Brain microvascular endothelial cell (primary cell): ENCODE data around the gene MEI1.

Experiments
- DNase-seq: peaks from one replicate; pipeline ENCODE4 v3.0.0-alpha.2; 2020
- H3K27ac ChIP-seq: fragments of 250-450 bp; sonication (Bioruptor Pico); 2 replicates; pipeline ENCODE4 v1.5.1; 2020; ENCODE audit warnings: mild to moderate bottlenecking, moderate library complexity
- H3K27me3 ChIP-seq: fragments of 250-450 bp; sonication (Bioruptor Pico); replicated peaks from 2 replicates; pipeline ENCODE4 v1.5.1; 2020; ENCODE audit warnings: mild to moderate bottlenecking
- H3K36me3 ChIP-seq: fragments of 250-450 bp; sonication (Bioruptor Pico); replicated peaks from 2 replicates; pipeline ENCODE4 v1.5.1; 2020; ENCODE audit warnings: mild to moderate bottlenecking
- H3K4me3 ChIP-seq: 2 replicates; pipeline ENCODE4 v1.5.1; 2011; ENCODE audit warnings: low read depth, mild to moderate bottlenecking, control low read depth, low read length, moderate library complexity
- in situ Hi-C: cut with HindIII; loops from 2 replicates; pipeline ENCODE4 v1.10.0; 2017; ENCODE audit warnings: low sequenced_read_pairs, low pct_ligation_motif_present
- TF ChIP-seq, protein P1 (sequence below): IDR thresholded peaks from 2 replicates; pipeline ENCODE4 v1.5.1; 2011; ENCODE audit warnings: low read depth, mild to moderate bottlenecking, moderate library complexity, low read length, control low read depth, inconsistent platforms; ENCODE audit errors: missing control alignments

The MEI1 gene

DNA sequence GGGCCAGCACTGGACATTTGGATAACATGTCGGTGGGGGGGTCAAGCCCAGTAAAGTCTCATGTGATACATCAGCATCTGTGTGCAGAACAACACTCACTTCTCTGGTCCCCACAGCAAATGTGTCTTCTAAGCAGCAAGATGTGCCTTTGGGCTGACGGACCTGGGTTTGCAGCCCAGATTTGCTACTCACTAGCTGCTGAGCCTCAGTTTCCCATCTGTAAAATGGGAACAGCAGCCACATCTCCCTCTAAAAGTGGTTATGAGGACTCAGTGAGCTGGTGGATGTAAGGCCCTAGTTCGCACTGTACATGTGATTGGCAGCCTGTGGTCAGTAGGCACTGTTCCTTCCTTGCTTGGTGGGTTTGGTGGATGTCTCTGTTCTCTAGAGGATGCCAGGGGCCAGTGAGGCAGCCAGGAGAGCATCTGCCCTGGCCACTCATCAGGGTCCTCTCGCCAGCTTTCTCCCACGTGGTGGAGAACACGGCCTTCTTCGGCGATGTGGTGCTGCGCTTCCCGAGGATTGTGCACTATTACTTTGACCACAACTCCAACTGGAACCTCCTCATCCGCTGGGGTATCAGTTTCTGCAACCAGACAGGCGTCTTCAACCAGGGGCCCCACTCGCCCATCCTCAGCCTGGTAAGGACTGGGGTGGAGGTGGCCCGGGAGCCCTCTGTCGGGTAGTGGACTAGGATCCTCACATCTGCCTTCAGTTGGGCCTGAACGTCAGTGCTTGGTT, 113.7 kb downstream of the MEI1 start:
- DNase-seq = no peak
- Histone ChIP-seq H3K27ac (no peak overlapping the region), H3K36me3 (peaks cover 4% of the 10 kb centered on the region), H3K4me3 (no peak overlapping the region), H3K27me3 (no peaks in the 10 kb centered on the region)
- TF ChIP-seq, protein P1, sequence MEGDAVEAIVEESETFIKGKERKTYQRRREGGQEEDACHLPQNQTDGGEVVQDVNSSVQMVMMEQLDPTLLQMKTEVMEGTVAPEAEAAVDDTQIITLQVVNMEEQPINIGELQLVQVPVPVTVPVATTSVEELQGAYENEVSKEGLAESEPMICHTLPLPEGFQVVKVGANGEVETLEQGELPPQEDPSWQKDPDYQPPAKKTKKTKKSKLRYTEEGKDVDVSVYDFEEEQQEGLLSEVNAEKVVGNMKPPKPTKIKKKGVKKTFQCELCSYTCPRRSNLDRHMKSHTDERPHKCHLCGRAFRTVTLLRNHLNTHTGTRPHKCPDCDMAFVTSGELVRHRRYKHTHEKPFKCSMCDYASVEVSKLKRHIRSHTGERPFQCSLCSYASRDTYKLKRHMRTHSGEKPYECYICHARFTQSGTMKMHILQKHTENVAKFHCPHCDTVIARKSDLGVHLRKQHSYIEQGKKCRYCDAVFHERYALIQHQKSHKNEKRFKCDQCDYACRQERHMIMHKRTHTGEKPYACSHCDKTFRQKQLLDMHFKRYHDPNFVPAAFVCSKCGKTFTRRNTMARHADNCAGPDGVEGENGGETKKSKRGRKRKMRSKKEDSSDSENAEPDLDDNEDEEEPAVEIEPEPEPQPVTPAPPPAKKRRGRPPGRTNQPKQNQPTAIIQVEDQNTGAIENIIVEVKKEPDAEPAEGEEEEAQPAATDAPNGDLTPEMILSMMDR = no peak
- in situ Hi-C loops = no loop called here

DNA sequence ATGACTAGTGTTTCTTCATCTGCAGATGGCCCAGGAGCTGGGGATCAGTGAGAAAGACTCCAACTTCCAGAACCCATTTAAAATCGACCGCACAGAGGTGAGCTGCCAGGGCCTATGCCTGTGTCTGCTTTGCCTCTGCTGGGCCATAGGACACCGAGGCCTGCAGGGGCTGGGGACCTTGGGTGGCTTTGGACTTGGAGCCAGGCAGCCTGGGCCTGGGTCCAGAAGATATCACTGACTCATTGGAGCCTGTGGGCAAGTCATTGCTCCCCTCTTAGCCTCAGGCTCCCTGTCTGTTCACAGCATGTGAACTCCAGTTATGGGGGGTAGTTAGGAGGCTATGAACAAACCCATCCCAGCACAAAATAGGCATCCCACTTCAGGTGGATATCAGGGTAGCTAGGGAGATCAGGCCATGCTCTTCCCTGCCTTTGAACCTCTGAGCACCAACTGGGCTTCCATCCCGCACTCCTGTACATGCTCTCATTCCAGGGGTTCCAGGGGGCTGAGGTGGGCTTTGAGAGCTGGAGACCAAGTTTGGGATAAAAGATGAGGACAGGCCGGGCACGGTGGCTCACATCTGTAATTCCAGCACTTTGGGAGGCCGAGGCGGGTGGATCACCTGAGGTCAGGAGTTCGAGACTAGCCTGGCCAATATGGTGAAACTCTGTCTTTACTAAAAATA, 114.6 kb downstream of the MEI1 start:
- in situ Hi-C loops = no loop called here
- TF ChIP-seq, protein P1 = no peak
- H3K36me3 ChIP-seq = peaks cover 4% of the 10 kb centered on the region
- H3K27ac ChIP-seq = no peak overlapping the region
- H3K4me3 ChIP-seq = no peak overlapping the region
- no peak for DNase-seq
- H3K27me3 ChIP-seq = no peaks in the 10 kb centered on the region

GRCh38 chr22:41815716-41816115, 116.4 kb downstream of the MEI1 start:
- no peak overlapping the region for H3K27ac ChIP-seq
- in situ Hi-C loops = no loop called here
- peaks cover 4% of the 10 kb centered on the region for H3K36me3 ChIP-seq
- no peak for DNase-seq
- no peak overlapping the region for H3K4me3 ChIP-seq
- no peaks in the 10 kb centered on the region for H3K27me3 ChIP-seq
- TF ChIP-seq, protein P1 = no peak

DNA sequence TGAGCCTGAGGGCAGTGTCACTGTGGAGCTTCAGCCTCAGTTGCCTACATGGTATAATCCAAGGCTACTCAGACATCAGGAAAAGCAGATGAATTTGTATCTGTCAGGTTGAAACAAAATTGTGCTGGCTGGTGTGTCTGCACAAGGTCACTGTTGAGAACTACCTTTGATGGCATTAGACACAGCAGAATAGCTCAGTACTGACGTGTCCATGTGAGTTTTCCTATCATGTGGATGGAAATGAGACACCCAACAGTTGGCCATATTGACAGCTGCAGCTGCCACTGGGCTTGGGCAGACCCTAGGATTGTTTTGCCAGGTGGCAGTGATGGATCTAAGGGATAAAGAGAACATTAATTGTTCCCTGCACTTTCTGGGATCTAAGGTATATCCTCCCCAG, 116.9 kb downstream of the MEI1 start:
- Histone ChIP-seq H3K36me3 (peaks cover 4% of the 10 kb centered on the region), H3K4me3 (no peak overlapping the region), H3K27ac (no peak overlapping the region), H3K27me3 (no peaks in the 10 kb centered on the region)
- in situ Hi-C loops = no loop called here
- TF ChIP-seq, protein P1 = no peak
- no peak for DNase-seq

DNA sequence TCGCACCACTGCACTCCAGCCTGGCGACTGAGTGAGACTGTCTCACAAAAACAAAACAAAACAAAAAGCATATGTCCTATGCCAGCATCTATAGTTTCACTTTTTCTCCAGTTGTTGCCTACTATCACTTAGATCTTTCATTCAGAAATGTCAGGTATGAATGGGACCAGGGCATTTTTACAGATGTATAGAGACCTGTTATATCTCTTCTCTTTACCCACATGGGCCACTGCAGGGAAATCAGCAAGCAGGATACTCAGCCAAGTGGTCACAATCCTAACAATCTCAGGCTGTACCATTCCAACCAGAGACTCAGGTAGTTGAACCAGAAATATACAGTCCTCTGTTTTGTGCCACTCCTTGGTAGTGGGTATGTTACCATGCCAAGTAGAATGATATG, 117.6 kb downstream of the MEI1 start:
- Histone ChIP-seq H3K27ac (no peak overlapping the region), H3K27me3 (no peaks in the 10 kb centered on the region), H3K36me3 (peaks cover 4% of the 10 kb centered on the region), H3K4me3 (no peak overlapping the region)
- TF ChIP-seq, protein P1 = no peak
- no peak for DNase-seq
- in situ Hi-C loops = no loop called here
